ENCODE results near the gene DBNDD2.

DNA sequence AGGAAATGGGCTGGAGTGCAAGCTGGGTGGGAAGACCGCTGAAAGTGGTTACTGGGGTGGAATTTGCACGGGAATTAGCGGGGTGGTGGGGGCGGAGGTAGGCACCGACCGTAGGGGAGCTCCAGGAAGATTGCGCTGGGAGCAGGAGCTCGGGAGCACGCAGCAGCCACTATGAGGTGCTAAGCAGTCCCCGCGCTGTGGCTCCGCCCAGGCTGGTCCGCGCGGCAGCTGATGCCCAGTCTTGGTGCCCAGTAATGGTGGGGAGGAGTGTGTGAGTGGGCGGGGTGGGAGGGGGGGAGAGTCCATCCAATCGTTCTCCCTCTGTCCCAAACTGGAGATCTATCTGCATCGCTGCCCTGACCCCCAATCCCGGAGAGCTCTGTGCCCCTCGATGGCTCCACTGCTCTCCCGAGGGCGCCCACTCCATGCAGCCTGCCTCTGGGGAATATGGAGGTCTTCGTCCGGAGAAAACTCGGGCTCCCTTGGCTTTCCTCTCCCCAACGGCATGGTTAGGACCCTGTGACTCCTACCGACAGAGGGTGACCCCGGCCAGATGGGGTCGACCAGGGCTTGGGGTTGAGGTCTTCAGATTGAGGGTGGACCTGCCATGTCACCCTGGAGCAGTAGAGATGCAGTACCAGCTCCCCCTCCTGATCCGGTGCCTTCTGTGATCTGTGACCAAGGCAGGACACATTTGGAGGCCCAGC, 35.3 kb upstream of the DBNDD2 start:
- TF ChIP-seq POLR2A (IDR thresholded peaks at IDR 0.05; ENCODE audit: low read depth, low read length) (no peak), POLR2AphosphoS5 (IDR thresholded peaks at IDR 0.05; ENCODE audit: low read depth, low read length) (no peak), TAF1 (IDR thresholded peaks at IDR 0.05; ENCODE audit: borderline replicate concordance, low read depth, low read length) (no peak)
